ENCODE results near the gene EIF2B2. TPM values are rescaled to one million over a fixed set of nuclear protein-coding genes. Genes with fewer than 3 reads are reported as not detected.
"Not testable (repeated sequence)": the region's sequence is repeated elsewhere in the genome, so short reads cannot be mapped to it uniquely, and the experiment has no call there.

EIF2B2 gene
- total and polyA plus RNA-seq, 2 donors, result 16.0 to 44.8 TPM

- Histone ChIP-seq H3K27ac (ENCODE audit: low read depth) (no peak overlapping the region), H3K4me1 (ENCODE audit: insufficient read depth) (no peaks in the 10 kb centered on the region), H3K4me3 (ENCODE audit: low read depth, low read length) (no peak overlapping the region), H3K36me3 (ENCODE audit: insufficient read depth) (no peaks in the 10 kb centered on the region)
- no peak for DNase-seq (ENCODE audit: extremely low spot score)
- WGBS, result 79% methylated on average over 4 of the region's 4 CpGs
Measured at GRCh38 chr14:74988131-74988530, 14.6 kb upstream of the EIF2B2 start.

GRCh38 chr14:74988993-74989392 lies 13.7 kb upstream of the EIF2B2 start:
- Histone ChIP-seq H3K4me3 (ENCODE audit: low read depth, low read length) (no peak overlapping the region), H3K4me1 (ENCODE audit: insufficient read depth) (no peaks in the 10 kb centered on the region), H3K27ac (ENCODE audit: low read depth) (no peak overlapping the region), H3K36me3 (ENCODE audit: insufficient read depth) (no peaks in the 10 kb centered on the region)
- 79% methylated on average over 1 of the region's 1 CpG for WGBS
- DNase-seq (ENCODE audit: extremely low spot score), result no peak

GRCh38 chr14:74994182-74994581 lies 8.5 kb upstream of the EIF2B2 start:
- 95% methylated on average over 28 of the region's 28 CpGs for WGBS
- H3K4me3 ChIP-seq (ENCODE audit: low read depth, low read length); H3K36me3 ChIP-seq (ENCODE audit: insufficient read depth): not testable (repeated sequence)

GRCh38 chr14:74995781-74996180 lies 6.9 kb upstream of the EIF2B2 start:
- H3K4me1 ChIP-seq (ENCODE audit: insufficient read depth); H3K4me3 ChIP-seq (ENCODE audit: low read depth, low read length); H3K36me3 ChIP-seq (ENCODE audit: insufficient read depth); DNase-seq (ENCODE audit: extremely low spot score); H3K27ac ChIP-seq (ENCODE audit: low read depth): not testable (repeated sequence)
- WGBS, result 88% methylated on average over 6 of the region's 7 CpGs

More at GRCh38 chr14:74994182-74994581, 8.5 kb upstream of the EIF2B2 start:
- H3K27ac ChIP-seq (ENCODE audit: low read depth); DNase-seq (ENCODE audit: extremely low spot score); H3K4me1 ChIP-seq (ENCODE audit: insufficient read depth): not testable (repeated sequence)

GRCh38 chr14:75001261-75001660 lies 1.5 kb upstream of the EIF2B2 start:
- Histone ChIP-seq H3K4me1 (ENCODE audit: insufficient read depth) (no peaks in the 10 kb centered on the region), H3K4me3 (ENCODE audit: low read depth, low read length) (no peak overlapping the region), H3K27ac (ENCODE audit: low read depth) (no peak overlapping the region), H3K36me3 (ENCODE audit: insufficient read depth) (no peaks in the 10 kb centered on the region)
- 94% methylated on average over 2 of the region's 2 CpGs for WGBS
- DNase-seq (ENCODE audit: extremely low spot score), result no peak

- H3K36me3 ChIP-seq (ENCODE audit: insufficient read depth), result no peaks in the 10 kb centered on the region
- peak overlapping the region; percentile 71 for H3K4me3 ChIP-seq (ENCODE audit: low read depth, low read length)
- no peak for DNase-seq (ENCODE audit: extremely low spot score)
- no peaks in the 10 kb centered on the region for H3K4me1 ChIP-seq (ENCODE audit: insufficient read depth)
- WGBS, result 98% methylated on average over 1 of the region's 1 CpG
- H3K27ac ChIP-seq (ENCODE audit: low read depth), result peak overlapping the region; percentile 87
Measured at GRCh38 chr14:75001899-75002298, 822 bp upstream of the EIF2B2 start.

- 11% methylated on average over 18 of the region's 18 CpGs for WGBS
- Histone ChIP-seq H3K27ac (ENCODE audit: low read depth) (no peak overlapping the region), H3K4me3 (ENCODE audit: low read depth, low read length) (peak overlapping the region; percentile 71), H3K4me1 (ENCODE audit: insufficient read depth) (no peaks in the 10 kb centered on the region), H3K36me3 (ENCODE audit: insufficient read depth) (no peaks in the 10 kb centered on the region)
- no peak for DNase-seq (ENCODE audit: extremely low spot score)
Measured at GRCh38 chr14:75003250-75004027, 718 bp downstream of the EIF2B2 start.

GRCh38 chr14:75005357-75005756 lies 2.6 kb downstream of the EIF2B2 start:
- Histone ChIP-seq H3K27ac (ENCODE audit: low read depth) (no peak overlapping the region), H3K4me1 (ENCODE audit: insufficient read depth) (no peaks in the 10 kb centered on the region), H3K4me3 (ENCODE audit: low read depth, low read length) (no peak overlapping the region), H3K36me3 (ENCODE audit: insufficient read depth) (no peaks in the 10 kb centered on the region)
- DNase-seq (ENCODE audit: extremely low spot score), result no peak
- 89% methylated on average over 3 of the region's 3 CpGs for WGBS

- H3K4me3 ChIP-seq (ENCODE audit: low read depth, low read length), result no peak overlapping the region
- no peak for DNase-seq (ENCODE audit: extremely low spot score)
- 76% methylated on average over 4 of the region's 4 CpGs for WGBS
- no peaks in the 10 kb centered on the region for H3K4me1 ChIP-seq (ENCODE audit: insufficient read depth)
- H3K27ac ChIP-seq (ENCODE audit: low read depth), result no peak overlapping the region
- no peaks in the 10 kb centered on the region for H3K36me3 ChIP-seq (ENCODE audit: insufficient read depth)
Measured at GRCh38 chr14:75009176-75009575, 6.5 kb downstream of the EIF2B2 start.

GRCh38 chr14:75010472-75011093 lies 7.9 kb downstream of the EIF2B2 start:
- no peak for DNase-seq (ENCODE audit: extremely low spot score)
- Histone ChIP-seq H3K4me3 (ENCODE audit: low read depth, low read length) (no peak overlapping the region), H3K4me1 (ENCODE audit: insufficient read depth) (no peaks in the 10 kb centered on the region), H3K36me3 (ENCODE audit: insufficient read depth) (peaks cover 4% of the 10 kb centered on the region), H3K27ac (ENCODE audit: low read depth) (no peak overlapping the region)
- 93% methylated on average over 4 of the region's 4 CpGs for WGBS

- no peak overlapping the region for H3K27ac ChIP-seq (ENCODE audit: low read depth)
- peaks cover 6% of the 10 kb centered on the region for H3K36me3 ChIP-seq (ENCODE audit: insufficient read depth)
- no peak for DNase-seq (ENCODE audit: extremely low spot score)
- no peak overlapping the region for H3K4me3 ChIP-seq (ENCODE audit: low read depth, low read length)
- no peaks in the 10 kb centered on the region for H3K4me1 ChIP-seq (ENCODE audit: insufficient read depth)
- 54% methylated on average over 4 of the region's 4 CpGs for WGBS
Measured at GRCh38 chr14:75011356-75011994, 8.8 kb downstream of the EIF2B2 start.

- 81% methylated on average over 6 of the region's 6 CpGs for WGBS
- Histone ChIP-seq H3K36me3 (ENCODE audit: insufficient read depth) (peaks cover 6% of the 10 kb centered on the region), H3K4me1 (ENCODE audit: insufficient read depth) (no peaks in the 10 kb centered on the region), H3K4me3 (ENCODE audit: low read depth, low read length) (no peak overlapping the region), H3K27ac (ENCODE audit: low read depth) (no peak overlapping the region)
- no peak for DNase-seq (ENCODE audit: extremely low spot score)
Measured at GRCh38 chr14:75013290-75013689, 10.6 kb downstream of the EIF2B2 start.

GRCh38 chr14:75015496-75015895 lies 12.8 kb downstream of the EIF2B2 start:
- peaks cover 6% of the 10 kb centered on the region for H3K36me3 ChIP-seq (ENCODE audit: insufficient read depth)
- 82% methylated on average over 5 of the region's 5 CpGs for WGBS
- H3K4me3 ChIP-seq (ENCODE audit: low read depth, low read length), result no peak overlapping the region
- H3K27ac ChIP-seq (ENCODE audit: low read depth), result no peak overlapping the region
- no peak for DNase-seq (ENCODE audit: extremely low spot score)
- H3K4me1 ChIP-seq (ENCODE audit: insufficient read depth), result no peaks in the 10 kb centered on the region

- Histone ChIP-seq H3K4me1 (ENCODE audit: insufficient read depth) (no peaks in the 10 kb centered on the region), H3K36me3 (ENCODE audit: insufficient read depth) (peaks cover 6% of the 10 kb centered on the region), H3K4me3 (ENCODE audit: low read depth, low read length) (no peak overlapping the region), H3K27ac (ENCODE audit: low read depth) (no peak overlapping the region)
- WGBS, result 90% methylated on average over 3 of the region's 3 CpGs
- no peak for DNase-seq (ENCODE audit: extremely low spot score)
Measured at GRCh38 chr14:75016815-75017214, 14.1 kb downstream of the EIF2B2 start.

Data from urinary bladder (tissue), 4 donors.